ENCODE measurements around the gene DDB1. TPM values are rescaled to one million over a fixed set of nuclear protein-coding genes. Genes with fewer than 3 reads are reported as not detected.

The DDB1 gene
- total and polyA plus RNA-seq, 2 experiments from 2014 or later = 286 to 321 TPM

DNA sequence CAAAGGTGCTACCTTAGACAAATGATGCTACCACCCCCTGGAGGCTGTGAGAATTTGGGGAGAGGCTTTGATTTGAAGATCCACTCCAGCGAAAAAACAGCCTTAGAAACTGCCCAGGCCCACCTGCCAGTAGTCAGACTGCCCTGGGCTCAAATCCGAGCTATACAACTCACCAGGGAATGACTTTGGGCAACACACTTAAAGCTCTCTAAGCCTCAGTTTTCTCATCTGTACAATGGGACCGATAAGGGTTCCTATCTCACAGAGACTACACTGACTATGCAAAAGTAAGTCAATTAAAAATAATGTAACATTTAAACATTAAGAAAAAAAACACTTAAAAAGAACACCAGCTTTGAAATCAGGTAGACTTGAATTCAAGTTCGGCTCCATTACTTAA lies 57.7 kb downstream of the DDB1 start:
- H3K4me3 ChIP-seq = no peak overlapping the region
- no peaks in the 10 kb centered on the region for H3K4me1 ChIP-seq (ENCODE audit: low read depth)

DNA sequence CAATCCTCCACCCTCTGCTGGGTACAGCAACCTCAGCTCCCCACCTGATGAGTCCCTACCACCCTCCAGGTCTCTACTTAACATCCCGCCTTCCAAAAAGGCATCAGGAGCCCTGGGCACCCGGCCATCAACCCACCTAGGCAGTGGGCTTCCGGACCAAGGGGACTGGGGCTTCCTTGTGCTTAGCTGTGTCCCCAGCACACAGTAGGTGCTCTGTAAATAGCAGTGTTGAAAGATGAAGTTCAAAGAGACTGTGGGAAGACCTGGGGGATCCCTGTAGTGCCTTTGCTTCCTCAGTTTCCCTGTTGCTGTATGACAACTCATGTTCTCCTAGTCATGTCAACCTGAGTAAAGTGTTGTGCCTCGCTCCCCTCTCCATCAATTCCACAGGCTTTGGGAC lies 58.8 kb downstream of the DDB1 start:
- TF ChIP-seq, protein P1, sequence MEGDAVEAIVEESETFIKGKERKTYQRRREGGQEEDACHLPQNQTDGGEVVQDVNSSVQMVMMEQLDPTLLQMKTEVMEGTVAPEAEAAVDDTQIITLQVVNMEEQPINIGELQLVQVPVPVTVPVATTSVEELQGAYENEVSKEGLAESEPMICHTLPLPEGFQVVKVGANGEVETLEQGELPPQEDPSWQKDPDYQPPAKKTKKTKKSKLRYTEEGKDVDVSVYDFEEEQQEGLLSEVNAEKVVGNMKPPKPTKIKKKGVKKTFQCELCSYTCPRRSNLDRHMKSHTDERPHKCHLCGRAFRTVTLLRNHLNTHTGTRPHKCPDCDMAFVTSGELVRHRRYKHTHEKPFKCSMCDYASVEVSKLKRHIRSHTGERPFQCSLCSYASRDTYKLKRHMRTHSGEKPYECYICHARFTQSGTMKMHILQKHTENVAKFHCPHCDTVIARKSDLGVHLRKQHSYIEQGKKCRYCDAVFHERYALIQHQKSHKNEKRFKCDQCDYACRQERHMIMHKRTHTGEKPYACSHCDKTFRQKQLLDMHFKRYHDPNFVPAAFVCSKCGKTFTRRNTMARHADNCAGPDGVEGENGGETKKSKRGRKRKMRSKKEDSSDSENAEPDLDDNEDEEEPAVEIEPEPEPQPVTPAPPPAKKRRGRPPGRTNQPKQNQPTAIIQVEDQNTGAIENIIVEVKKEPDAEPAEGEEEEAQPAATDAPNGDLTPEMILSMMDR (IDR thresholded peaks at IDR 0.05; ENCODE audit: low read depth, low read length) = no peak
- H3K36me3 ChIP-seq = no peaks in the 10 kb centered on the region
- no peak overlapping the region for H3K27ac ChIP-seq
- H3K4me1 ChIP-seq (ENCODE audit: low read depth) = no peaks in the 10 kb centered on the region
- no peaks in the 10 kb centered on the region for H3K27me3 ChIP-seq
- DNase-seq (ENCODE audit: low read depth in 1 of 2, low spot score in 1 of 2) = no peak
- H3K4me3 ChIP-seq = no peak overlapping the region
- no peaks in the 10 kb centered on the region for H3K9me3 ChIP-seq (ENCODE audit: low read depth)

More for the DNA sequence above, 57.7 kb downstream of the DDB1 start:
- no peaks in the 10 kb centered on the region for H3K36me3 ChIP-seq
- TF ChIP-seq, protein P1 (IDR thresholded peaks at IDR 0.05; ENCODE audit: low read depth, low read length) = no peak
- no peak for DNase-seq (ENCODE audit: low read depth in 1 of 2, low spot score in 1 of 2)
- H3K9me3 ChIP-seq (ENCODE audit: low read depth) = no peaks in the 10 kb centered on the region
- H3K27ac ChIP-seq = no peak overlapping the region
- H3K27me3 ChIP-seq = no peaks in the 10 kb centered on the region

DNA sequence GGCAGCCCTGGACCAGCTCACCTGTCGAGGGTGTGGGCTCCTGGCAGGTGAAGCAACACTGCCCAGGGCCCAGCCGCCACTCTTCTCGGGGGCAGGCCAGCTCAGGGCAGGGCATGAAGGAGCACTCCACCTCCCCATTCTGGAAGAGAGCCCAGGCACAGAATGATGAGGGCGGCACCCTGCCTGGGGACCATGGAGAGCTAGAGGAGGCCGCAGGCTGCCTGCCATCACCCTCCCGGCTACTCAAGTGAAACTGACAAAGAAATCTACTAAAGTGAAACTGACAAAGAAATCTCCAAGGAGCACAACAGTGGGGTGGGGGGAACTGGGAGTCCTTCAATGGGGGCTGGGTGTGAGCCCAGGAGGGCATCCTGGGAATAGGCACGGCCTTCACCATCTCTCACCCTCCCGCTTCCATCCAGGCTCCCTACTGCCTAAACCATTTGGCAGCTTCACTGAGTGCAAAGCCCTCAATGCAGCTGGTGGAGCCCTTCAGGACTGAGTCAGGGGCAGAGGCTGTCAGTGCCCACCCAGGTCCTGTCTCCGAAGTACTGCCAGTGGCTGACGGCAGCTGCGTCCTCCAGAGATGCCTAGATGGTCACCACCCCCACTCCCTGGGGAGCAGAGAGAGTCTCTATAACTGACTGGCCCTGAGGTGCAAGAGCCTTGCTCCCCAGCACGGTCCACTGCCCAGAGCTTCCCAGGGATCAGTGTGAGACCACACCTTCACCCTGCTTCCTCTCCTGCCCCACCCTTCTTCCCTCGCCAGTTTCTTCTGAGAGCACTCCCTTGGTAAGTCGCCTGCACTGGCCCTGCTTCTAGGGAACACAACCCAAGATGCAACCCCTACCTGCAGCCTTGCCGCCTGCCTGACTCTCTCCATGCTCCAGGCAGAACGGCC lies 59.5 kb downstream of the DDB1 start:
- Histone ChIP-seq H3K36me3 (no peaks in the 10 kb centered on the region), H3K27me3 (no peaks in the 10 kb centered on the region), H3K9me3 (ENCODE audit: low read depth) (no peaks in the 10 kb centered on the region), H3K27ac (no peak overlapping the region), H3K4me1 (ENCODE audit: low read depth) (no peaks in the 10 kb centered on the region), H3K4me3 (no peak overlapping the region)
- no peak for DNase-seq (ENCODE audit: low read depth in 1 of 2, low spot score in 1 of 2)
- TF ChIP-seq, protein P1 (IDR thresholded peaks at IDR 0.05; ENCODE audit: low read depth, low read length) = no peak

DNA sequence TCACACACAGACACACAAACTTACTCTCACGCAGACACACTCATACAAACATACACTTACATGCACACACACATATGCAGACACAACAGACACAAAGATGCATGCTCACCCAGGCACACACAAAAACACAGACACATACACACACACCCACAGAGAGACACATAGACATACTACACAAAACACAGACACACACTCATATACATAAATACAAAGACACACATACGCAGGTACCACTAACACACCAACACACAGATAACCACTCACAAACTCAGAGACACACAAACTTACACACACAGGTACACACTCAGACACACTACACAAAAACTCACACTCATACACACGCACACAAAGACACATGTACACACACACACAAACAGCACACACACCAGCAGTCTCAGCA lies 60.2 kb downstream of the DDB1 start:
- Histone ChIP-seq H3K9me3 (ENCODE audit: low read depth) (no peaks in the 10 kb centered on the region), H3K36me3 (no peaks in the 10 kb centered on the region), H3K27me3 (no peaks in the 10 kb centered on the region), H3K4me1 (ENCODE audit: low read depth) (no peaks in the 10 kb centered on the region), H3K27ac (no peak overlapping the region), H3K4me3 (no peak overlapping the region)
- TF ChIP-seq, protein P1 (IDR thresholded peaks at IDR 0.05; ENCODE audit: low read depth, low read length) = no peak
- DNase-seq (ENCODE audit: low read depth in 1 of 2, low spot score in 1 of 2) = no peak

DNA sequence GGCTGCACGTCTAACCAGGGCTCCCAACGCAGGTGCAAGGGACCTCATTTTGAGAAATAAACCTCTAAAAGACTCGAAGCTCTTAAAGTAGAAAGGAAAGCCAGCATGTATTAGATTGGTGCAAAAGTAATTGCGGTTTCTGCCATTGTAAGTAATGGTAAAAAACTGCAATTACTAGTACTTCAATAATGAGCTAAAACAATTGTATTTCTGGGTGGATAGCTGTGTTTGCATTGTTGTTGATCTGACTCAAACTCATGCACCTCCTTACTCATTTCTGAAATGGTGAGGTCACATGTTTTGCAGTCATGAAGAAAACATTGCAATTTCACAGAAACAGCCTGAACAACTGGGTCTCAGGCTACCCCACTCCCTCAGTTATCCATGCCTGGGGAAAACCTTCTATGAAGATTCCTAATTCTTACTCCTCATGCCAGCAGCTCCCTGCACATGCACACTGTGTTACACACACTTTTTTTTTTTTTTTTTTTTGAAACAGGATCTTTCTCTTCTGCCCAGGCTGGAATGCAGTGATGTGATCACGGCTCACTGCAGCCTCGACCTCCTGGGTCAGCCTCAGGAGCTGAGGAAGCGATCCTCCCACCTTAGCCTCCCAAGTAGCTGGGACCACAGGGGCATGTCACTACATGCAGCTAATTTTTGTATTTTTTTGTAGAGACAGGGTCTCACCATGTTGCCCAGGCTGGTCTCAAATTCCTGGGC lies 62.4 kb downstream of the DDB1 start:
- TF ChIP-seq, protein P1 (IDR thresholded peaks at IDR 0.05; ENCODE audit: low read depth, low read length) = no peak
- Histone ChIP-seq H3K9me3 (ENCODE audit: low read depth) (no peaks in the 10 kb centered on the region), H3K27me3 (no peaks in the 10 kb centered on the region), H3K4me3 (no peak overlapping the region), H3K27ac (no peak overlapping the region), H3K36me3 (no peaks in the 10 kb centered on the region), H3K4me1 (ENCODE audit: low read depth) (no peaks in the 10 kb centered on the region)
- DNase-seq (ENCODE audit: low read depth in 1 of 2, low spot score in 1 of 2) = no peak
